ENCODE data around the gene STOM.

STOM gene

DNA sequence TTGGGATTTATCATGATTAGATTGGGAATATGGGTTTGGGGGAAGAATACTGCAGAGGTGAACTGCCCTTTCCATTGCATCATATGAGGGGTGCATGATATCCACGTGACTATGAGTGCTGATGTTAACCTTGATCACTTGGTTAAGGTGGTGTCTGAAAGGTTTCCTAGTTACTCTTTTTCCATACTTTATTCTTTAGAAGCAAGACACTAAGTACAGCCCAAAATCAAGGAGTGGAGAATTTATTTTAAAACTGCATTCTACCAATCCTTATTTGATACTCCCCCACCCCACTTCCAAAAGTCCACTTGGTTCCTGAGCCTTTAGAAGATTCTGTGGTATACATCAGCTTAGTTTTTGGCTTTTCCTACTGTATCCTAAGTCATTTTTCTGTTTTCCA is 20.3 kb upstream of the STOM start:
- TF ChIP-seq, protein P1, sequence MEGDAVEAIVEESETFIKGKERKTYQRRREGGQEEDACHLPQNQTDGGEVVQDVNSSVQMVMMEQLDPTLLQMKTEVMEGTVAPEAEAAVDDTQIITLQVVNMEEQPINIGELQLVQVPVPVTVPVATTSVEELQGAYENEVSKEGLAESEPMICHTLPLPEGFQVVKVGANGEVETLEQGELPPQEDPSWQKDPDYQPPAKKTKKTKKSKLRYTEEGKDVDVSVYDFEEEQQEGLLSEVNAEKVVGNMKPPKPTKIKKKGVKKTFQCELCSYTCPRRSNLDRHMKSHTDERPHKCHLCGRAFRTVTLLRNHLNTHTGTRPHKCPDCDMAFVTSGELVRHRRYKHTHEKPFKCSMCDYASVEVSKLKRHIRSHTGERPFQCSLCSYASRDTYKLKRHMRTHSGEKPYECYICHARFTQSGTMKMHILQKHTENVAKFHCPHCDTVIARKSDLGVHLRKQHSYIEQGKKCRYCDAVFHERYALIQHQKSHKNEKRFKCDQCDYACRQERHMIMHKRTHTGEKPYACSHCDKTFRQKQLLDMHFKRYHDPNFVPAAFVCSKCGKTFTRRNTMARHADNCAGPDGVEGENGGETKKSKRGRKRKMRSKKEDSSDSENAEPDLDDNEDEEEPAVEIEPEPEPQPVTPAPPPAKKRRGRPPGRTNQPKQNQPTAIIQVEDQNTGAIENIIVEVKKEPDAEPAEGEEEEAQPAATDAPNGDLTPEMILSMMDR (IDR thresholded peaks at IDR 0.05; ENCODE audit: unreplicated experiment in 3 of 3): no peak
- H3K27me3 Mint-ChIP-seq (ENCODE audit: low read depth): peaks cover 6% of the 10 kb centered on the region
- H3K27ac Mint-ChIP-seq: no peak overlapping the region
- no peak overlapping the region for H3K4me3 Mint-ChIP-seq
- H3K4me1 Mint-ChIP-seq: peaks cover 3% of the 10 kb centered on the region
- no peaks in the 10 kb centered on the region for H3K9me3 Mint-ChIP-seq
- no peaks in the 10 kb centered on the region for H3K36me3 Mint-ChIP-seq (ENCODE audit: low read depth)

GRCh38 chr9:121388140-121388905 is 18.3 kb upstream of the STOM start:
- peaks cover 6% of the 10 kb centered on the region for H3K27me3 Mint-ChIP-seq (ENCODE audit: low read depth)
- no peak overlapping the region for H3K27ac Mint-ChIP-seq
- TF ChIP-seq, protein P1 (IDR thresholded peaks at IDR 0.05; ENCODE audit: unreplicated experiment in 3 of 3): no peak
- no peaks in the 10 kb centered on the region for H3K9me3 Mint-ChIP-seq
- H3K4me3 Mint-ChIP-seq: no peak overlapping the region
- no peaks in the 10 kb centered on the region for H3K36me3 Mint-ChIP-seq (ENCODE audit: low read depth)
- H3K4me1 Mint-ChIP-seq: peaks cover 3% of the 10 kb centered on the region

DNA sequence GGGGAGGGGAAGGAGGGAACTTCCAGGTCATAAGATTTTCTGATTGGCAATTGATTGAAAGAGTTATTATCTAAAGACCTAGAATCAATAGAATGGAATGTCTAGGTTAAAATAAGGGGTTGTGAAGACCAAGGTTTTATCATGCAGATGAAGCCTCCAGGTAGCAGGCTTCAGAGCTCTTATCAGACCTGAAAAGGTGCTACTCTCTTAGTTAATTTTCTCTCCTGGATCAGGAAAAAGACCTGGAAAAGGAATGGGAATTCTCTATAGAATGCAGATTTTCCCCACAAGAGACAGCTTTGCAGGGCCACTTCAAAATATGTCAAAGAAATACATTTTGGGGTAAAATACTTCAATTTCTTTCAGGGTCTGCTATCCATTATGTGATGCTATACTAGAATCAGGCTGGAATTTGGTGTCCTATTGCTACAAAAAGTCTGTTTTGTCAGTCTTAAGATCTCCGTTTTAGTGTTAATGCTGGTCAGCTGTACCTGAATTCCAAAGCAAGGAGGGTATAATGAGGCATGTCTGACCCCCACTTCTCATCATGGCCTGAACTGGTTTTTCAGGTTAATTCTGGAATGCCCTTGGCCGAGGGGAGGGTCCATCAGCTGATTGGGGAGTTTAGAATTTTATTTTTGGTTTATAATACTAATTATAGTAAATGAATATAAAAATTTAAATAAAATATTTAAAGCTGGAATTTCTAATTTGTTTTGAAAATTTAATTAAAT is 16.6 kb upstream of the STOM start:
- Mint-ChIP-seq H3K27ac (no peak overlapping the region), H3K27me3 (ENCODE audit: low read depth) (peaks cover 6% of the 10 kb centered on the region), H3K4me1 (peaks cover 3% of the 10 kb centered on the region), H3K36me3 (ENCODE audit: low read depth) (no peaks in the 10 kb centered on the region), H3K9me3 (no peaks in the 10 kb centered on the region), H3K4me3 (no peak overlapping the region)
- TF ChIP-seq, protein P1 (IDR thresholded peaks at IDR 0.05; ENCODE audit: unreplicated experiment in 3 of 3): no peak

GRCh38 chr9:121383715-121384114 is 13.7 kb upstream of the STOM start:
- no peak overlapping the region for H3K27ac Mint-ChIP-seq
- peaks cover 4% of the 10 kb centered on the region for H3K27me3 Mint-ChIP-seq (ENCODE audit: low read depth)
- H3K4me3 Mint-ChIP-seq: no peak overlapping the region
- peaks cover 3% of the 10 kb centered on the region for H3K4me1 Mint-ChIP-seq
- TF ChIP-seq, protein P1 (IDR thresholded peaks at IDR 0.05; ENCODE audit: unreplicated experiment in 3 of 3): no peak
- no peaks in the 10 kb centered on the region for H3K36me3 Mint-ChIP-seq (ENCODE audit: low read depth)
- H3K9me3 Mint-ChIP-seq: no peaks in the 10 kb centered on the region

GRCh38 chr9:121380846-121381245 is 10.8 kb upstream of the STOM start:
- Mint-ChIP-seq H3K27ac (no peak overlapping the region), H3K9me3 (peaks cover 7% of the 10 kb centered on the region), H3K27me3 (ENCODE audit: low read depth) (peaks cover 4% of the 10 kb centered on the region), H3K4me3 (no peak overlapping the region), H3K36me3 (ENCODE audit: low read depth) (no peaks in the 10 kb centered on the region), H3K4me1 (no peaks in the 10 kb centered on the region)
- TF ChIP-seq, protein P1 (IDR thresholded peaks at IDR 0.05; ENCODE audit: unreplicated experiment in 3 of 3): no peak

Measured in nephron (organoid).